Nephron (organoid): ENCODE measurements around the gene SETSIP.
"Not testable (repeated sequence)": the region's sequence is repeated elsewhere in the genome, so short reads cannot be mapped to it uniquely, and the experiment has no call there.

Source experiments
- H3K27ac Mint-ChIP-seq, 3 experiments: 2 replicates each; pipeline ENCODE4 v1.8.0; 2020; ENCODE audit warnings: mixed read lengths in 3 of 3, mild to moderate bottlenecking in 2 of 3, moderate library complexity in 1 of 3
- H3K27me3 Mint-ChIP-seq: 2 replicates; pipeline ENCODE4 v1.8.0; 2021; ENCODE audit warnings: low read depth, mild to moderate bottlenecking, moderate library complexity, mixed read lengths
- H3K36me3 Mint-ChIP-seq: 2 replicates; pipeline ENCODE4 v1.8.0; 2020; ENCODE audit warnings: low read depth, mixed read lengths
- H3K4me1 Mint-ChIP-seq: 2 replicates; pipeline ENCODE4 v1.8.0; 2020; ENCODE audit warnings: mixed read lengths
- H3K4me3 Mint-ChIP-seq, 3 experiments: 2 replicates each; pipeline ENCODE4 v1.8.0; 2020; ENCODE audit warnings: mild to moderate bottlenecking in 3 of 3, mixed read lengths in 3 of 3, moderate library complexity in 2 of 3
- H3K9me3 Mint-ChIP-seq: 2 replicates; pipeline ENCODE4 v1.8.0; 2020; ENCODE audit warnings: mixed read lengths
- TF ChIP-seq, protein P1 (sequence below), 3 experiments: fragments of 200-600 bp; sonication (generic); IDR thresholded peaks; one replicate each; pipeline ENCODE4 v1.5.0; 2021; ENCODE audit warnings: antibody characterized with exemption in 3 of 3; ENCODE audit not compliant: unreplicated experiment in 3 of 3

The SETSIP gene

GRCh38 chr1:92085727-92086126 lies 10.5 kb upstream of the SETSIP start:
- H3K36me3 Mint-ChIP-seq: peaks cover 43% of the 10 kb centered on the region
- no peak overlapping the region for H3K4me3 Mint-ChIP-seq
- H3K27me3 Mint-ChIP-seq: no peaks in the 10 kb centered on the region
- no peaks in the 10 kb centered on the region for H3K4me1 Mint-ChIP-seq
- no peak overlapping the region for H3K27ac Mint-ChIP-seq
- TF ChIP-seq, protein P1, sequence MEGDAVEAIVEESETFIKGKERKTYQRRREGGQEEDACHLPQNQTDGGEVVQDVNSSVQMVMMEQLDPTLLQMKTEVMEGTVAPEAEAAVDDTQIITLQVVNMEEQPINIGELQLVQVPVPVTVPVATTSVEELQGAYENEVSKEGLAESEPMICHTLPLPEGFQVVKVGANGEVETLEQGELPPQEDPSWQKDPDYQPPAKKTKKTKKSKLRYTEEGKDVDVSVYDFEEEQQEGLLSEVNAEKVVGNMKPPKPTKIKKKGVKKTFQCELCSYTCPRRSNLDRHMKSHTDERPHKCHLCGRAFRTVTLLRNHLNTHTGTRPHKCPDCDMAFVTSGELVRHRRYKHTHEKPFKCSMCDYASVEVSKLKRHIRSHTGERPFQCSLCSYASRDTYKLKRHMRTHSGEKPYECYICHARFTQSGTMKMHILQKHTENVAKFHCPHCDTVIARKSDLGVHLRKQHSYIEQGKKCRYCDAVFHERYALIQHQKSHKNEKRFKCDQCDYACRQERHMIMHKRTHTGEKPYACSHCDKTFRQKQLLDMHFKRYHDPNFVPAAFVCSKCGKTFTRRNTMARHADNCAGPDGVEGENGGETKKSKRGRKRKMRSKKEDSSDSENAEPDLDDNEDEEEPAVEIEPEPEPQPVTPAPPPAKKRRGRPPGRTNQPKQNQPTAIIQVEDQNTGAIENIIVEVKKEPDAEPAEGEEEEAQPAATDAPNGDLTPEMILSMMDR (IDR thresholded peaks at IDR 0.05; ENCODE audit: unreplicated experiment in 3 of 3): no peak
- H3K9me3 Mint-ChIP-seq: peaks cover 34% of the 10 kb centered on the region

DNA sequence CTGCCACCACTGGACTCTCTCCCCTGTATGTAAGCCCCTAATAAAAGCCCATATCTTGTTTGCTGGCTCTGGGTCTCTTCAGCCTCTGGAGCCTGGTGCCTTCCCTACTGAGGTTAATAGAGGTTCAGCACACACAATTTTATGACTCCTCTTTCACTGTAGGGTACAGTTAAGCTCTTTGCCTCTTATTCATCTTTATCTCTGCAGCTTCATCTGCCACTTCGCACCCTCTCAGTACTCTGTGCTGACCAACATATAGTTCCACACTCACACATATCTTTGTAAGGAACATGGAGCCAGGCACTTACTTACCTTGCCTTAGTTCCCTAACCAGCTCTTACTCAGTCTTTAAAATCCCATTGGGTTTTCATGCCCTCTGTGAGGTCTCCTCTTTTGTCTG lies 9.4 kb upstream of the SETSIP start:
- Mint-ChIP-seq H3K36me3 (peaks cover 35% of the 10 kb centered on the region), H3K4me1 (no peaks in the 10 kb centered on the region), H3K9me3 (peaks cover 34% of the 10 kb centered on the region), H3K4me3 (peak overlapping the region in 1 of 3 experiments; percentile 64), H3K27ac (no peak overlapping the region), H3K27me3 (no peaks in the 10 kb centered on the region)
- TF ChIP-seq, protein P1 (IDR thresholded peaks at IDR 0.05; ENCODE audit: unreplicated experiment in 3 of 3): no peak

DNA sequence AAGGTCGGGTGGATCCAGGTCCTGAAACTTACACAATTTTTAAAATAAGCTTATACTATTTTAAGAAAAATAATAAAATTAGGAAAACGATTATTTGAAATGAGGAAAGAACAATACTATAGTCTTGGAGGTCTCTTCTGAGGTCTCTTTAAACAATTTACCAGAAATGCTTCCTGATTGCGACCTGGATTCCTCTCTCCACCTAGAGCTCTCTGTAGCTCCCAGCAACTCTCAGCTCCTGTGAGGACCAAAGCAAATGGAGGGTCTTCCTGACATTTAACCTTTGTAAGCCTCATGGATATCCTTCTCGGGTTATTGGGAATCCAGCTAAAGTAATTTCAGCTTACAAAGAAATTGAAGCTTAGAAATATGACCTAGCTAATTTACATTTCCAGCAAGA lies 5.8 kb upstream of the SETSIP start:
- TF ChIP-seq, protein P1 (IDR thresholded peaks at IDR 0.05; ENCODE audit: unreplicated experiment in 3 of 3): no peak
- Mint-ChIP-seq H3K27ac (peak overlapping the region; percentile 70 to 93 (median 84)), H3K27me3 (no peaks in the 10 kb centered on the region), H3K36me3 (peaks cover 25% of the 10 kb centered on the region), H3K9me3 (peaks cover 26% of the 10 kb centered on the region), H3K4me1 (no peaks in the 10 kb centered on the region), H3K4me3 (peak overlapping the region; percentile 90 to 98 (median 91))

DNA sequence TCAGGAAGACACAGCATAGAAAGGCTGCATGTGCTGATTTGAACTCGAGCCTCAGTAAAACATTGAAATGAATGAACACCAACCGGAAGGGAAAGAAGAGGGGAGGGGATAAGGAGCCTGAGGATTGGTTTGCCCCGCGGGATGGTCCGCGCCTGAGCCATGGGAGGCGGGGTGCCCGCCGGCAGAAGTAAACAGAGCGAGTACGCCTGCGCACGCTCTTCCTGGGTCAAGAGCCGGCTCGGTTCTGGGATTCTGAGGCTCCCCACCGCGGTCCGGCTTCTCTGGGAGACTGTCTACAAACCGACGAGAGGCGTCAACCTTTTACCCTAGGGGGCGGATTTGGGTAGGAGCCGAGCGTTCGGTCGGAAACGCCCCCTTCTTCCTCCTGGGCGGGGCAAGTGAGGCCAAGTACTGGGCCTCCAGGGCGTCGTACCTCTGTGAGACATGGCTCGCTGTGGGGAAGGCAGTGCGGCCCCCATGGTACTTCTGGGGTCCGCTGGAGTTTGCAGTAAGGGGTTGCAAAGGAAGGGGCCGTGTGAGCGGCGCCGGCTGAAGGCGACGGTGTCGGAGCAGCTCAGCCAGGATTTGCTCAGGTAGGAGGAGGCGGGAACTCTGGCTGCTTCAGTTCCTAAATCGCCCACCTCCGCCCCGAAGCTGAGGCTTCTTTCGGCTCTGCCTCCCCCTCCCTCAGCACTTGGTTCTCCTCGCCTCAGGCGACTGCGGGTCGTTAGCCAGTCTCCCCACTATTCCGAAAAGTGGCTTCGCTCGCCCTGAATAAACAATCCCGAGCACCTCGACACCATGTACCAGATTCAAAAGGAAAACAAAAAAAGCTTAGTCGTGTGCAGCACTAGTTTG lies 5.1 kb upstream of the SETSIP start, which contains the start of gene BTBD8:
Gene BTBD8, plus strand, starts transcription at position 218 of the 858 bp plus-strand sequence. Its CDS starts 227 bp downstream, at position 445.
- Mint-ChIP-seq H3K36me3 (peaks cover 20% of the 10 kb centered on the region), H3K27me3 (no peaks in the 10 kb centered on the region), H3K9me3 (peaks cover 21% of the 10 kb centered on the region), H3K27ac (peak within 1 kb of the TSS; percentile 70 to 93 (median 84)), H3K4me3 (peak within 1 kb of the TSS; percentile 90 to 98 (median 91)), H3K4me1 (no peaks in the 10 kb centered on the region)
- TF ChIP-seq, protein P1 (IDR thresholded peaks at IDR 0.05; ENCODE audit: unreplicated experiment in 3 of 3): no peak

DNA sequence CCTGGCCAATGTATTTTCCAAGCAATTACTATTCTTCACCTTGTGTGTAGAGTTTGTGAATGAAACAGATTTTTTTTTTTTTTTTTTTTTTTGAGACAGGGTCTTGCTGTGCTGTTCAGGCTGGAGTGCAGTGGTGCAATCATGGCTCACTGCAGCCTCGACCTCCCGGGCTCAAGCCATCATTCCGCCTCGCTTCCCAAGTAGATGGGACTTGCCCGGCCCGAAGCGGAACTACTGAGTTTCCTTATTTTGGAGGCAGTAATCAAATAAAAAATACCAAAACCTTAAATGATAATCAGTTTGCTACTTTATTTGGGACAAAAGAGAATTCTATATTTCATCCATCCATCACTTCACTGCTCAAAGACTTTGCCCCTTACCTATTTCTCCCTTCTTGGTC lies 4.2 kb upstream of the SETSIP start:
- Mint-ChIP-seq H3K36me3 (peaks cover 12% of the 10 kb centered on the region), H3K4me3 (peak overlapping the region; percentile 90 to 98 (median 91)), H3K4me1 (no peaks in the 10 kb centered on the region), H3K9me3 (peaks cover 13% of the 10 kb centered on the region), H3K27ac (no peak overlapping the region), H3K27me3 (no peaks in the 10 kb centered on the region)
- TF ChIP-seq, protein P1 (IDR thresholded peaks at IDR 0.05; ENCODE audit: unreplicated experiment in 3 of 3): no peak

DNA sequence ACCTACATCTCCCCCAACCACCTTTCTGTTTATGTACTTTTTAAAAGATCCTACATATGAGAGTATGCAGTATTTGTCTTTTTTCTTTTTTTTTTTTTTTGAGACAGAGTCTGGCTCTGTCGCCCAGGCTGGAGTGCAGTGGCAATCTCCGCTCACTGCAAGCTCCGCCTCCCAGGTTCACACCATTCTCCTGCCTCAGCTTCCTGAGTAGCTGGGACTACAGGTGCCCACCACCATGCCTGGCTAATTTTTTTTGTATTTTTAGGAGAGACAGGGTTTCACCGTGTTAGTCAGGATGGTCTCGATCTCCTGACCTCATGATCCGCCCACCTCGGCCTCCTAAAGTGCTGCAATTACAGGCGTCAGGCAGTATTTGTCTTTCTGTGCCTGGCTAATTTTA lies 2.9 kb upstream of the SETSIP start:
- peak overlapping the region in 1 of 3 experiments; percentile 41 for H3K4me3 Mint-ChIP-seq
- H3K4me1 Mint-ChIP-seq, H3K27me3 Mint-ChIP-seq, H3K27ac Mint-ChIP-seq, H3K36me3 Mint-ChIP-seq, H3K9me3 Mint-ChIP-seq: not testable (repeated sequence)
